Measurements from ENCODE around the gene FAM118B.

The FAM118B gene

DNA sequence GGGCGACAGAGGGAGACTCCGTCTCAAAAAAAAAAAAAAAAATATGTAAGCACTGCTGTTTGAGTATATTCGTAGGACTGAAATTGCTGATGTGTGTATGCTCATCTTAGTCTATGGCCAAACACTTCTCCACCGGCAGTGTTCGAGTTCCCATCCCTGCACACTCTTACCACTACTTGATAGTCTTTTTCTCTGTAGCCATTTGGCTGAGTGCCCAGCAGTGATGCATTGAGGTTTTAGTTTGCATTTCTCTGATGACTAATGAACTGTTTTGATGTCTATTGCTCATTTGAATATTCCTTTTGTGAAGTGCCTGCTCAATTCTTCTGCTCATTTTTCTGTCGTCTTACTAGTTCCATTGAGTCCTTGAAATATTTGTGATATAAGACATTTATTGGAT, 73.2 kb downstream of the FAM118B start:
- DNase-seq (ENCODE audit: low read depth) = peak; percentile 46
- no peak for TF ChIP-seq CTCF (IDR thresholded peaks at IDR 0.05; ENCODE audit: control insufficient read depth, extremely low read depth, insufficient read depth)

GRCh38 chr11:126288237-126288636, 76.7 kb downstream of the FAM118B start:
- H3K4me3 ChIP-seq (ENCODE audit: low read depth, low read length) = no peak overlapping the region
- DNase-seq (ENCODE audit: low read depth) = no peak
- no peak for TF ChIP-seq CTCF (IDR thresholded peaks at IDR 0.05; ENCODE audit: control insufficient read depth, extremely low read depth, insufficient read depth)

More for the DNA sequence above, 73.2 kb downstream of the FAM118B start:
- no peak overlapping the region for H3K4me3 ChIP-seq (ENCODE audit: low read depth, low read length)

DNA sequence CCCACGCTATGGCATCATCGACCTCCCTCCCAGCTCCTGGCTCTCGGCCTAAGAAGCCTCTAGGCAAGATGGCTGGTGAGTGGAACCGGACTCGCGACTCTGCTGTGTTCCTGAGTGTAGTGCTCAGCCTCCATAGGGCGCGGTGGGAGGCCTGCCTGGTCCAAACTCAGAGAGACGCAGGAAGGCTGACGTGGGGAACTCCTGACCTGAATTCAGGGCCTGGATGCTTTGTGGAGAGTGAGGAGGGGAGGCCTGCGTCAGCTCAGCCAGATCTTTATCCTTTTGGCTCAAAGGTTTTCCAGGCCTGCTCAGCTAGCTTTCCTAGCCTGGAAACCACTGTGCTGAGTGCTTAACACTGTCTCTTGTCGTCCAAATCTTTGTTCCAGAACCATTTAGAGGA, 79.3 kb downstream of the FAM118B start:
- DNase-seq (ENCODE audit: low read depth) = no peak
- no peak for TF ChIP-seq CTCF (IDR thresholded peaks at IDR 0.05; ENCODE audit: control insufficient read depth, extremely low read depth, insufficient read depth)
- no peak overlapping the region for H3K4me3 ChIP-seq (ENCODE audit: low read depth, low read length)

- no peak for DNase-seq (ENCODE audit: low read depth)
- H3K4me3 ChIP-seq (ENCODE audit: low read depth, low read length) = no peak overlapping the region
- no peak for TF ChIP-seq CTCF (IDR thresholded peaks at IDR 0.05; ENCODE audit: control insufficient read depth, extremely low read depth, insufficient read depth)
These were observed 82.1 kb downstream of the FAM118B start for GRCh38 chr11:126293726-126294125.

DNA sequence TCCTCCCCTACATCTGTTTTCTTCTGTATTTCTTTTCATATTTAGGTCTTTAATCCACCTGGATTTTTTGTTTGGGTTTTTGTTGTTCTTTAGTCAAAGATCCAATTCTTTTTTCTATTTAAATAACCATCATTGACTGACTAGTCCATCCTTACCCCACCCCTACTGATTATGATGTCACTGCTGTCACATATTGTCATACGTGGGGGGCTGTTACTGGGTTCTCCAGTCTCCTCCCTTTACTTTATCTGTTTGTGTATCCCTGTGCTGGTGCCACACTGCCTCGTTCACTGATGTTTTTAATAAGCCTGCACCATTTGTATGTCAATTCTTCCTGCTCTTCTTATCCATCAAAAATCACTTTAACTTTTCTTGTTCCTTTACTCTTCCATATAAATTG, 85.4 kb downstream of the FAM118B start:
- DNase-seq (ENCODE audit: low read depth) = no peak
- H3K4me3 ChIP-seq (ENCODE audit: low read depth, low read length) = no peak overlapping the region
- no peak for TF ChIP-seq CTCF (IDR thresholded peaks at IDR 0.05; ENCODE audit: control insufficient read depth, extremely low read depth, insufficient read depth)

GRCh38 chr11:126303623-126304456, 92.3 kb downstream of the FAM118B start, which contains the start of gene DCPS:
Gene DCPS, plus strand, starts transcription at chr11:126304060. Its CDS starts 21 bp downstream, at chr11:126304081.
- peak; percentile 79 for DNase-seq (ENCODE audit: low read depth)

More at GRCh38 chr11:126303623-126304456, 92.3 kb downstream of the FAM118B start, which contains the start of gene DCPS:
- H3K4me3 ChIP-seq (ENCODE audit: low read depth, low read length) = peak within 1 kb of the TSS; percentile 76
- no peak for TF ChIP-seq CTCF (IDR thresholded peaks at IDR 0.05; ENCODE audit: control insufficient read depth, extremely low read depth, insufficient read depth)

Measured in LNCaP clone FGC (cell line).